Measurements from ENCODE around the gene KRT10.

Gene KRT10

GRCh38 chr17:40801157-40801556 lies 21.3 kb downstream of the KRT10 start:
- no peak for DNase-seq

GRCh38 chr17:40800381-40800780 lies 22.0 kb downstream of the KRT10 start:
- DNase-seq: no peak

GRCh38 chr17:40799859-40800258 lies 22.6 kb downstream of the KRT10 start, which contains the start of gene KRT28:
KRT28 (minus strand) TSS chr17:40799959; CDS start chr17:40799893, 66 bp downstream.
- no peak for DNase-seq

GRCh38 chr17:40796846-40797245 lies 25.6 kb downstream of the KRT10 start:
- DNase-seq: no peak

GRCh38 chr17:40795019-40795667 lies 27.3 kb downstream of the KRT10 start:
- no peak for DNase-seq

GRCh38 chr17:40794466-40794865 lies 27.9 kb downstream of the KRT10 start:
- DNase-seq: no peak

- no peak for DNase-seq
These were observed 28.6 kb downstream of the KRT10 start for GRCh38 chr17:40793832-40794231.

- DNase-seq: no peak
These were observed 30.5 kb downstream of the KRT10 start for GRCh38 chr17:40791787-40792436.

GRCh38 chr17:40791111-40791510 lies 31.3 kb downstream of the KRT10 start:
- no peak for DNase-seq

- no peak for DNase-seq
These were observed 40.0 kb downstream of the KRT10 start, which contains the start of gene KRT27 for GRCh38 chr17:40782450-40782849. KRT27 (minus strand) TSS chr17:40782550; CDS start chr17:40782493, 57 bp downstream.

- DNase-seq: peak; percentile 25
These were observed 43.1 kb downstream of the KRT10 start for GRCh38 chr17:40779181-40779909.

- DNase-seq: no peak
These were observed 44.0 kb downstream of the KRT10 start for GRCh38 chr17:40778461-40778860.

- DNase-seq: no peak
These were observed 44.4 kb downstream of the KRT10 start for GRCh38 chr17:40777971-40778370.

GRCh38 chr17:40777459-40777858 lies 45.0 kb downstream of the KRT10 start:
- no peak for DNase-seq

- no peak for DNase-seq
These were observed 46.5 kb downstream of the KRT10 start for GRCh38 chr17:40775945-40776344.

GRCh38 chr17:40772101-40772500 lies 50.3 kb downstream of the KRT10 start, which contains the start of gene KRT26:
KRT26 (minus strand) TSS chr17:40772201; CDS start chr17:40772113, 88 bp downstream.
- DNase-seq: no peak

All from stimulated activated CD4-positive, alpha-beta T cell treated with anti-CD3 and anti-CD28 coated beads, Interleukin-4, amount 100 ng/mL, for 1 hour (primary cell).